RPMI8226 (cell line): Measurements from ENCODE around the gene TIMM10.

ENCODE experiments used
- DNase-seq: peaks from one replicate; pipeline ENCODE4 v3.0.0-alpha.2; 2015

The TIMM10 gene

DNA sequence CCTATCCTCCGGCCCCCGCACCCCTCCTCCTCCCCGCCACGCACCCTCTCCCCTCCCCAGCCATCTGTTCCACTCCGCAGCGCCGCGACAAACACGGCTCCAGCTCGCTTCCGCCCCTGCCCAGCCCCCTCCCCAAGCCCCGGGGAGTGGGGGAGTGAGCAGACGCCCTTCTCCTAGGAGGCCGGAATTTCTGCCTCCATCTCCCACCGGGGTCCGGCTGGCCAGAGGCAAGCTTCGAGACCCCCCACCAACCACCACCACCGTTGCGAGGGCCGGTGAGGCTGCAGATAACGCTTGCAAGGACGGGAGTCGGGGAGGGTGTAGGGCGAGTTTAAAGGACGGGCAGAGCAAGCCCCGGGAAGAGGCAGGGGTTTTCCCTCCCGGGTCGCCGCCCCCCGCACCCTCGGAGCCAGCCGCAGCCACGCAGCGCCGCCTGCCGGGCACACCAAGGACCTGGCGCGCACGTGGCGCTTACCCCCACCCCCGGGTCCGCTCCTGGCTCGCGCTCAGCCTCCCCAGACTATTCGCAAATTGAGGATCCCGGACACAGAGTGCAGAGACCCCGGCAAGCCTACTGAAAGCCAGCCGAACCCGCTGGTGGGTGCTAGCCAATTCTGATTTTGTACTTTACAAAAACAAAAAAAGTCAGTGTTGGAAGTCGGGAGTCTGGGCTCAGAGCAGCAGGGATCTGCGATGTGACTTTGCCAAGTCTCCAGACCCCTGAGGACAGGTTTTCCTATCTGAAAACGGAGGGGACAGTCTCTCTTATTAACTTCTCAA is 47.6 kb downstream of the TIMM10 start:
- no peak for DNase-seq

- no peak for DNase-seq
Observed at GRCh38 chr11:57481915-57482781, 48.4 kb downstream of the TIMM10 start.

DNA sequence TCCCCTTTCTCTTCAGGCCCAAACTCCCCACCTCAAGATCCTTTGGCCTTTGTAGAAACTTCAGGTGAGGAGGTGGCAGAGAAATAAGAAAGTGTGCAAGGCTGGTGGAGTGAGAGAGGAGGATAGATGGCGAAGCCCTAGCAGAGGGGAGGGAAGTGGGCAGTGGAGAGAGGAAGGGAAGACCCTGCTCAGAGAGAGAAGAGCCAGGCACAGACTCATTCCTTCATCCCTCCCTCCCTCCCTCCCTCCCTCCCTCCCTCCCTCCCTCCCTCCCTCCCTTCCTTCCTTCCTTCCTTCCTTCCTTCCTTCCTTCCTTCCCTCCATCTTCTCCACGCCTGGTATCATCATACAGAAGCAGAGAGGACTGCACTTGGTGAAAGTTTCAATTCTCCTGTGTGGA is 49.2 kb downstream of the TIMM10 start:
- DNase-seq = no peak

- DNase-seq = peak; percentile 85
Observed at GRCh38 chr11:57480409-57481137, 50.0 kb downstream of the TIMM10 start.

- no peak for DNase-seq
Observed at GRCh38 chr11:57479911-57480310, 50.6 kb downstream of the TIMM10 start.

DNA sequence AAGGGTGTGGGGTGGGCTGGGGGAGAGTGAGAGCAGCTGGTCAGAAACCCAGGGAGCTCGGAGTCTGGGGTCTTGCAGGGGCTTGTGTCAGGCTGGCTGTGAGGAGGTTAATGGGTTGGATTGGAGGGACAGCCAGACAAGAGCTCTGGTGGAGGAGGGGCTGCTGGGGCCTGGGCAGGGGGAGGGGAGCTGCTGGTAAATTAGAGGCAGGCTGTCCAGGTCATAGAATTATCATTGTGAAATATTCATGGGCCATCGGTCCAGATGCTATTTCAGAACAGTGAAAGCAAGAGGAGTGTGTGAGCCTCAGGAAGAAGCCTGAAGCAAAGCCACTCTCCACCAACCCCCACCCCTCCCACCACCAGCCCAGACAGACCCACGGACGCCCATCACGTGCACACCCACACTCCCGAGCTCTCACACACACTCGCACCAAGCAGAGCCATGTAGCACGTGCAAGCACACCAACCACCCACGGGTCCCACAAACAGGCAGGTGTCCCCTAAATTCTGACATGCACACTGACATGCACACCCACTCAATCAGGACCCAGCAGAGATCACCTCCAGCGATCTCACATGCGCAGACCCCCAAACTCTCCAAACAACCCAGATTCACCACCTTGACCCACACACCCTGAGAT is 51.4 kb downstream of the TIMM10 start:
- no peak for DNase-seq
